Measurements from ENCODE around the gene PRKCI.

DNA sequence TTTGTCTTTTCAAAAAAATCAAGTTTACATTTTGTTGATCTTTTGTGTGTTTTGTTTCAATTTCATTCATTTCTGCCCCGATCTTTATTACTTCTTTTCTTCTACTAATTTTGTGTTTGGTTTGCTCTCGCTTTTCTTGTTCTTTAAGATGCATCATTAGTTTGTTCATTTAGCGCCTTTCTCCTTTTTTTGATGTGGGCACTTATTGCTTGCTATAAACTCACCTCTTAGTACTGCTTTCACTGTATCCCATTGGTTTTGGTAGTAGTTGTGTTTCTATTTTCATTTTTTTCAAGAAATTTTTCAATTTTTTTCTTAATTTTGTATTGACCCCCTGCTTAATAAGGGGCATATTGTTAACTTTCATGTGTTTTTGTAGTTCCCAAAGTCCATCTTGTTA, 34.4 kb downstream of the PRKCI start:
- no peak for TF ChIP-seq MYC (IDR thresholded peaks at IDR 0.05; ENCODE audit: low read depth, low read length)
- TF ChIP-seq, protein P1, sequence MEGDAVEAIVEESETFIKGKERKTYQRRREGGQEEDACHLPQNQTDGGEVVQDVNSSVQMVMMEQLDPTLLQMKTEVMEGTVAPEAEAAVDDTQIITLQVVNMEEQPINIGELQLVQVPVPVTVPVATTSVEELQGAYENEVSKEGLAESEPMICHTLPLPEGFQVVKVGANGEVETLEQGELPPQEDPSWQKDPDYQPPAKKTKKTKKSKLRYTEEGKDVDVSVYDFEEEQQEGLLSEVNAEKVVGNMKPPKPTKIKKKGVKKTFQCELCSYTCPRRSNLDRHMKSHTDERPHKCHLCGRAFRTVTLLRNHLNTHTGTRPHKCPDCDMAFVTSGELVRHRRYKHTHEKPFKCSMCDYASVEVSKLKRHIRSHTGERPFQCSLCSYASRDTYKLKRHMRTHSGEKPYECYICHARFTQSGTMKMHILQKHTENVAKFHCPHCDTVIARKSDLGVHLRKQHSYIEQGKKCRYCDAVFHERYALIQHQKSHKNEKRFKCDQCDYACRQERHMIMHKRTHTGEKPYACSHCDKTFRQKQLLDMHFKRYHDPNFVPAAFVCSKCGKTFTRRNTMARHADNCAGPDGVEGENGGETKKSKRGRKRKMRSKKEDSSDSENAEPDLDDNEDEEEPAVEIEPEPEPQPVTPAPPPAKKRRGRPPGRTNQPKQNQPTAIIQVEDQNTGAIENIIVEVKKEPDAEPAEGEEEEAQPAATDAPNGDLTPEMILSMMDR (IDR thresholded peaks at IDR 0.05; ENCODE audit: low read depth, low read length), result no peak

All from NB4 (cell line).